Thoracic aorta (tissue), 2 donors: ENCODE measurements around the gene GMDS. TPM values are rescaled to one million over a fixed set of nuclear protein-coding genes. Genes with fewer than 3 reads are reported as not detected.
A peak's percentile ranks its signal among the peaks of the same experiment; 100 is the strongest.

ENCODE experiments used
- ATAC-seq: fragments of 150-250 bp; one replicate; pipeline ENCODE4 v1.8.0; 2017; ENCODE audit warnings: low read depth; ENCODE audit not compliant: insufficient number of reproducible peaks, low FRiP score
- DNase-seq: peaks from one replicate; pipeline ENCODE4 v3.0.0-alpha.2; 2020; ENCODE audit warnings: low spot score
- H3K27ac ChIP-seq, 2 donors: fragments of 200-600 bp; sonication (generic); 1 replicate in 1 of 2; 2 replicates in 1 of 2; pipeline ENCODE4 v1.5.1; 2016; ENCODE audit warnings: mild to moderate bottlenecking in 2 of 2, moderate library complexity in 2 of 2
- H3K27me3 ChIP-seq: fragments of 200-600 bp; sonication (generic); replicated peaks from 2 replicates; pipeline ENCODE4 v1.6.0; 2016; ENCODE audit warnings: mild to moderate bottlenecking; ENCODE audit not compliant: insufficient read depth
- H3K36me3 ChIP-seq: fragments of 200-600 bp; sonication (generic); one replicate; pipeline ENCODE4 v1.5.1; 2016
- H3K4me1 ChIP-seq, 2 donors: fragments of 200-600 bp; sonication (generic); 1 replicate in 1 of 2; 2 replicates in 1 of 2; pipeline versions ENCODE4 v1.5.1 to v1.6.0; 2016; ENCODE audit warnings: low read depth in 2 of 2, mild to moderate bottlenecking in 1 of 2; ENCODE audit not compliant: control insufficient read depth in 1 of 2
- H3K4me3 ChIP-seq: fragments of 200-600 bp; sonication (generic); 2 replicates; pipeline ENCODE4 v1.5.1; 2016; ENCODE audit warnings: mild to moderate bottlenecking
- H3K9me3 ChIP-seq: fragments of 200-600 bp; sonication (generic); 2 replicates; pipeline ENCODE4 v1.5.1; 2016
- total RNA-seq, 2 donors: library from RNA; depleted of rRNA; stranded (reverse); fragments of >200 nt; gene quantifications; one replicate each; pipeline versions ENCODE4 v1.1.0 to v1.2.3, GENCODE V29; 2016
- TF ChIP-seq, protein P1 (sequence below): fragments of 200-600 bp; sonication (generic); IDR thresholded peaks from one replicate; pipeline ENCODE4 v1.5.1; 2019; ENCODE audit warnings: antibody characterized with exemption

The GMDS gene
- total RNA-seq, 2 donors from 2014 or later = 87.8 to 87.9 TPM

DNA sequence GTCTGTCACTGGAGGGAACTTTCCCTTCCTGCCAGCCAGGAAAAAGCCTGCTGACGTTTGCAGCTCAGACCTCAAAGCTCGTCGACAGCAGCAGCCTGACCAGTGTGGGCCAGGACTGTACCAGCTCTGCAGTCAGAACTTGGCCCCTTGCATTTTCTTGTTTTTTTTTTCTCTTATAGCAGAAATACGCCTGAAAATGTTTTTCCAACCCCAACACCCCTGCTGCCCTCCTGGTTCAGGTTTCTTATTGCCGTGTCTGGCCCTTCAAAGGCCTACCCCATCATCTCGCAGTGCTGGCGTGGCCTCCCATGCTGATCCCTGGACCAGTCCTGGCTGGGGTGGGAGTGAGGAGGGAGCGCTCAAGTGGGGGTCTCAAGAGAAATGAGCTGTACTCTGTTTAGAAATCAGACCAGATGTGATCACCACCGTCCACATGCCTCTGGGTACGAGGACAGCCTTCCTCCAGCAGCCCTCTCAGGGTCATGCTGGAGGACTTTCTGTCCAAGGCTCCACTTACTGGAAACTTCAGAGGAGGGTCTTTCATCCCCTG is 466.6 kb downstream of the GMDS start:
- Histone ChIP-seq H3K4me1 (peaks cover 19 to 45% of the 10 kb centered on the region in 2 donors), H3K36me3 (no peaks in the 10 kb centered on the region), H3K4me3 (no peak overlapping the region), H3K27ac (peak overlapping the region; percentile 80 to 85), H3K27me3 (no peaks in the 10 kb centered on the region), H3K9me3 (no peaks in the 10 kb centered on the region)
- DNase-seq = no peak
- TF ChIP-seq, protein P1, sequence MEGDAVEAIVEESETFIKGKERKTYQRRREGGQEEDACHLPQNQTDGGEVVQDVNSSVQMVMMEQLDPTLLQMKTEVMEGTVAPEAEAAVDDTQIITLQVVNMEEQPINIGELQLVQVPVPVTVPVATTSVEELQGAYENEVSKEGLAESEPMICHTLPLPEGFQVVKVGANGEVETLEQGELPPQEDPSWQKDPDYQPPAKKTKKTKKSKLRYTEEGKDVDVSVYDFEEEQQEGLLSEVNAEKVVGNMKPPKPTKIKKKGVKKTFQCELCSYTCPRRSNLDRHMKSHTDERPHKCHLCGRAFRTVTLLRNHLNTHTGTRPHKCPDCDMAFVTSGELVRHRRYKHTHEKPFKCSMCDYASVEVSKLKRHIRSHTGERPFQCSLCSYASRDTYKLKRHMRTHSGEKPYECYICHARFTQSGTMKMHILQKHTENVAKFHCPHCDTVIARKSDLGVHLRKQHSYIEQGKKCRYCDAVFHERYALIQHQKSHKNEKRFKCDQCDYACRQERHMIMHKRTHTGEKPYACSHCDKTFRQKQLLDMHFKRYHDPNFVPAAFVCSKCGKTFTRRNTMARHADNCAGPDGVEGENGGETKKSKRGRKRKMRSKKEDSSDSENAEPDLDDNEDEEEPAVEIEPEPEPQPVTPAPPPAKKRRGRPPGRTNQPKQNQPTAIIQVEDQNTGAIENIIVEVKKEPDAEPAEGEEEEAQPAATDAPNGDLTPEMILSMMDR = no peak
- ATAC-seq = no peak

DNA sequence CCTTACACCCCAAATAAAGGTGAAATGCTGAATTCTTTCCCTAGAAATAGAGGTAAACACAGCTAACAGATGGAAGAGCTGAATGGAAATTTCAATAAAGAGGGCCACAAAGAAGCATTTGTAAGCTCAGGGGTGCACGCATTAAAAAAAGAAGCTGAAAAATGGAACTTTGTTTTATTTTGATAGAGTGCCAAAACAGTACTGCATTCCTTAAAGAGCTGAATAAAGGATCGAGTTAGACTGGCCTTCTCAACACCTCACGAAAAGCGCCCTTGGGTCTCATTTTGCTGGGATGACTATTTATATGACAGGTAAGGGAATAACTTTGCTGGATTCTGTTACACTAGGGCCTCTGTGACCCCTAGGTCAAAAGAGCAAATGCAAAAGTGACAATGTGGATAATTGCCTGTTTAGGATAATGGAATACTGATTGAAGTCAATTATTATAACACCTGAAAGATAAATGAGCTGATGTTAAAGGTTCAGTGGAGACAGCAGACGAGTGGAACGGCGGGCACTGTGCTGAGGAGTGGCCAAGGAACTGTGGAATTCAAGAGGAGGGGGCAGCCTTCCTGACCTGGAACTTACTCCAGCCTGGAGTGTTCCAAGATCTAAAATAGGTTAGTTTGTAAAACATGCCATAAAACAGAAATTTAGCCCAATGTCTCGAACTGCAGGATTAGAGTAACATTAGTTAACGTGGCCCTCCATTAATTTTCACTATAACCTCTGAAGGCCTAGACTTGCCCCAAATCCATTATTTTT is 467.3 kb downstream of the GMDS start:
- ATAC-seq (no peak), DNase-seq (no peak)
- no peaks in the 10 kb centered on the region for H3K27me3 ChIP-seq
- TF ChIP-seq, protein P1 = no peak
- peak overlapping the region; percentile 80 to 85 for H3K27ac ChIP-seq
- H3K9me3 ChIP-seq = no peaks in the 10 kb centered on the region
- peaks cover 19 to 45% of the 10 kb centered on the region in 2 donors for H3K4me1 ChIP-seq
- no peak overlapping the region for H3K4me3 ChIP-seq
- H3K36me3 ChIP-seq = no peaks in the 10 kb centered on the region

DNA sequence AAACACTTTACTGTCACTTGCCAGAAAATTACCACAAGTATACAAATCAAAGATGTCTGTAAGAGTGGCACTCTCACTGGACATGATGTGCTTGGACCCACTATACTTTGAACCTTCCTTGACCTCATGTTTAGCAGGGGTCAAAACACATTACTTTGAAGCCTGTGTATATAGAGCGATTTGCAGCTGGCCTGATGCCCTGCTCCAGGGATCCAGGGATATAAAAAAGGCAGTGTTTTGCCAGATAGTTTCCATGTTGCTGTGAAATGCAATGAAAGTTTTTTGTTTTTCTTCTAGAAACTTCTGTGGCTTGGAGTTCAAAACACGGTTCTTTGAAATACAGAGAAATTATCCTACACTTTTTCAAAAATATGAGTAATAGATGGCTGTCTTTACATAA is 470.0 kb downstream of the GMDS start:
- H3K36me3 ChIP-seq = no peaks in the 10 kb centered on the region
- no peak overlapping the region for H3K4me3 ChIP-seq
- no peak for DNase-seq
- no peaks in the 10 kb centered on the region for H3K27me3 ChIP-seq
- no peak for ATAC-seq
- TF ChIP-seq, protein P1 = no peak
- no peaks in the 10 kb centered on the region for H3K9me3 ChIP-seq
- no peak overlapping the region for H3K27ac ChIP-seq
- peaks cover 10 to 25% of the 10 kb centered on the region in 2 donors for H3K4me1 ChIP-seq

DNA sequence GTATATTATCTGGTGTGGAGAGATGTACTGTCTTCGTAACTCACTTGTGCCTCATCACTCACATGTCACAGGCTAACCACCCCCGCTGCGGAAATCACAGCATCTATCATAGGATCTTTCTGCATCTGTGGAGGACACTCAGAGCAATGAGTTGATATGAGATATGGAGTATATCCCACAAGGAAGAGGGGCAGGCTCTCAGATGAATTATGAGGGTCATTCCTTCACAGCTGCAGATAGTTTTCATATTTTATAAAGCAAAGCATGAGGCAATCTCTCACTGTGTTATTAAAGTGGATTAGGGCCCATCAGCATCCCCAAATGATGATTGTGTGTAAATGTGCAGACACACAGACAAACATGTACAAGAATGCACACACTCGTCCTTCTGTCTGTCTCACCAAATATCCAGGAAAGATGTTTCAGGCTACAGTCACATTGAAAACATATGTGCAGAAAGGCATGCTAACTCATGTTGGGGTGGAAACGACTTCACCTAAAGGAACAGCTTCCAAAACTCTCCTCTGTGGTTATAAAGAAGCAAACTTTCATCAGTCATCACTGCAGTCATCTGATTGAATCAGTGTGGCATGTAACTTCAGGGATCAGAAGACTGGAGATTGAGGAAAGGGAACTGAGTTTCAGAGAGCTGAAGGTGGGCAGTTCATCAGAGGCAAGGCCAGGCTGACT is 471.0 kb downstream of the GMDS start:
- H3K4me3 ChIP-seq = no peak overlapping the region
- DNase-seq (no peak), ATAC-seq (no peak)
- no peak overlapping the region for H3K27ac ChIP-seq
- H3K27me3 ChIP-seq = no peaks in the 10 kb centered on the region
- H3K9me3 ChIP-seq = no peaks in the 10 kb centered on the region
- peaks cover 10 to 20% of the 10 kb centered on the region in 2 donors for H3K4me1 ChIP-seq
- TF ChIP-seq, protein P1 = no peak
- no peaks in the 10 kb centered on the region for H3K36me3 ChIP-seq

DNA sequence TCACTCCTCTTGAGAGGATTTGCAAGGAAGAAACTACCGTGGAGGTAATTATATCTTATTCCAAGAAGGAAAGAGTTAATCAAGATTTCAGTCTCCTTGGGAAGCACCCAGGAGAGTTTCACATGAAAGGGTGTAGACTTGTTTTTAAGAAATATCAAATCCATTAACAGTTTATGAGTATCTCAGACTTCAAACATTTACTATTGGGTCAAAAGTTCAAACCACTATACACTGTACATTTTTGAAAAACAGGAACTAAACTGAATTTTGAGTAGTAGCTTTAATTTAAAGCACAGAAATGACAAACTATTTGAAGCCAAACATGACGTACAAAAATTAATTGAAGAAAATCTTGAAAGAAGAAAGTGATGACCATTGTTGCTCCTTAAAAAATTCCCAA is 471.7 kb downstream of the GMDS start:
- TF ChIP-seq, protein P1 = no peak
- ATAC-seq (no peak), DNase-seq (no peak)
- Histone ChIP-seq H3K36me3 (no peaks in the 10 kb centered on the region), H3K27ac (no peak overlapping the region), H3K4me1 (peaks cover 6 to 13% of the 10 kb centered on the region in 2 donors), H3K9me3 (no peaks in the 10 kb centered on the region), H3K27me3 (no peaks in the 10 kb centered on the region), H3K4me3 (no peak overlapping the region)
